HEK293 (cell line): ENCODE results near the gene PTBP2.
A peak's percentile ranks its signal among the peaks of the same experiment; 100 is the strongest.

Experiments
- CTCF ChIA-PET: fragments of 350-600 bp; formaldehyde crosslinking; extraction: SDS; loops from one replicate; lab custom pipeline; 2021; ENCODE audit warnings: antibody characterized with exemption; lab: Yijun Ruan, JAX
- POLR2A ChIA-PET: fragments of 300-600 bp; formaldehyde crosslinking; extraction: SDS; loops from one replicate; lab custom pipeline; 2020; ENCODE audit warnings: antibody characterized with exemption, inconsistent platforms; lab: Yijun Ruan, JAX
- H3K27ac ChIP-seq: fragments of 200-500 bp; sonication (Bioruptor generic); 2 replicates; pipeline ENCODE4 v1.5.1; 2014; ENCODE audit warnings: low read depth, low read length, control low read depth, inconsistent platforms; ENCODE audit errors: extremely low read depth
- H3K36me3 ChIP-seq, 2 experiments: fragments of 200-500 bp in 1 of 2; sonication (Bioruptor generic) in 1 of 2; 1 replicate in 1 of 2; 2 replicates in 1 of 2; pipeline ENCODE4 v1.5.1; 2014 to 2017; ENCODE audit warnings: inconsistent platforms in 2 of 2, low read length in 2 of 2; ENCODE audit not compliant: control insufficient read depth in 2 of 2, insufficient read depth in 1 of 2
- H3K4me1 ChIP-seq: fragments of 200-500 bp; sonication (Bioruptor generic); 2 replicates; pipeline ENCODE4 v1.5.1; 2014; ENCODE audit warnings: mild to moderate bottlenecking, low read length, inconsistent platforms; ENCODE audit not compliant: control insufficient read depth, insufficient read depth
- H3K4me3 ChIP-seq: 2 replicates; pipeline ENCODE4 v1.5.1; 2011; ENCODE audit warnings: low read depth, mild to moderate bottlenecking, control low read depth, low read length, moderate library complexity
- H3K9me3 ChIP-seq: fragments of 200-500 bp; sonication (Bioruptor generic); 2 replicates; pipeline ENCODE4 v1.5.1; 2014; ENCODE audit warnings: low read depth, low read length, inconsistent platforms; ENCODE audit not compliant: control insufficient read depth, insufficient read depth
- EGR2 ChIP-seq: fragments of 450-650 bp; formaldehyde crosslinking; IDR thresholded peaks from 2 replicates; pipeline ENCODE4 v1.5.1; 2016; ENCODE audit warnings: low read depth, missing biosample characterization, missing genetic modification characterization
- GFI1B ChIP-seq: fragments of 450-650 bp; formaldehyde crosslinking; IDR thresholded peaks from 2 replicates; pipeline ENCODE4 v1.5.1; 2016; ENCODE audit warnings: missing biosample characterization, missing genetic modification characterization
- IKZF3 ChIP-seq: fragments of 450-650 bp; IDR thresholded peaks from 2 replicates; pipeline ENCODE4 v1.5.0; 2018; ENCODE audit warnings: missing biosample characterization, mild to moderate bottlenecking, missing genetic modification characterization, moderate library complexity
- KLF7 ChIP-seq: fragments of 450-650 bp; formaldehyde crosslinking; IDR thresholded peaks from 2 replicates; pipeline ENCODE4 v1.5.1; 2016; ENCODE audit warnings: missing biosample characterization, missing genetic modification characterization, borderline replicate concordance
- PRDM1 ChIP-seq: fragments of 450-650 bp; formaldehyde crosslinking; IDR thresholded peaks from 2 replicates; pipeline ENCODE4; 2016; ENCODE audit warnings: missing biosample characterization, missing genetic modification characterization
- SALL2 ChIP-seq: fragments of 450-650 bp; formaldehyde crosslinking; IDR thresholded peaks from 2 replicates; pipeline ENCODE4 v1.5.0; 2017; ENCODE audit warnings: missing biosample characterization, mild to moderate bottlenecking, missing genetic modification characterization, borderline replicate concordance
- SCRT2 ChIP-seq: fragments of 450-650 bp; formaldehyde crosslinking; IDR thresholded peaks from 2 replicates; pipeline ENCODE4 v1.5.1; 2016; ENCODE audit warnings: missing biosample characterization, missing genetic modification characterization
- YY1 ChIP-seq: fragments of 450-650 bp; formaldehyde crosslinking; IDR thresholded peaks from 2 replicates; pipeline ENCODE4 v1.5.1; 2018; ENCODE audit warnings: missing biosample characterization, missing genetic modification characterization
- ZEB2 ChIP-seq: fragments of 450-650 bp; formaldehyde crosslinking; IDR thresholded peaks from 2 replicates; pipeline ENCODE4 v1.5.1; 2016; ENCODE audit warnings: missing biosample characterization, missing genetic modification characterization
- ZFP37 ChIP-seq: fragments of 450-650 bp; formaldehyde crosslinking; IDR thresholded peaks from 2 replicates; pipeline ENCODE4 v1.5.1; 2016; ENCODE audit warnings: missing biosample characterization, missing genetic modification characterization
- ZIC2 ChIP-seq: fragments of 450-650 bp; formaldehyde crosslinking; IDR thresholded peaks from 2 replicates; pipeline ENCODE4 v1.5.1; 2016; ENCODE audit warnings: missing biosample characterization, missing genetic modification characterization
- ZNF112 ChIP-seq: fragments of 450-650 bp; formaldehyde crosslinking; IDR thresholded peaks from 2 replicates; pipeline ENCODE4 v1.5.0; 2017; ENCODE audit warnings: missing biosample characterization, missing genetic modification characterization
- ZNF146 ChIP-seq: fragments of 450-650 bp; formaldehyde crosslinking; IDR thresholded peaks from 2 replicates; pipeline ENCODE4 v1.5.1; 2016; ENCODE audit warnings: missing biosample characterization, missing genetic modification characterization
- ZNF174 ChIP-seq: fragments of 450-650 bp; formaldehyde crosslinking; IDR thresholded peaks from 2 replicates; pipeline ENCODE4 v1.5.0; 2017; ENCODE audit warnings: missing biosample characterization, mild to moderate bottlenecking, missing genetic modification characterization
- ZNF221 ChIP-seq: fragments of 450-650 bp; formaldehyde crosslinking; IDR thresholded peaks from 2 replicates; pipeline ENCODE4 v1.5.1; 2017; ENCODE audit warnings: missing biosample characterization, missing genetic modification characterization, borderline replicate concordance
- ZNF223 ChIP-seq: fragments of 450-650 bp; formaldehyde crosslinking; IDR thresholded peaks from 2 replicates; pipeline ENCODE4 v1.5.1; 2016; ENCODE audit warnings: missing biosample characterization, missing genetic modification characterization
- ZNF311 ChIP-seq: fragments of 450-650 bp; formaldehyde crosslinking; IDR thresholded peaks from 2 replicates; pipeline ENCODE4 v1.5.1; 2017; ENCODE audit warnings: missing biosample characterization, missing genetic modification characterization, borderline replicate concordance
- ZNF335 ChIP-seq: fragments of 450-650 bp; formaldehyde crosslinking; conservative IDR thresholded peaks from 2 replicates; pipeline ENCODE4 v1.5.1; 2016; ENCODE audit warnings: missing biosample characterization, missing genetic modification characterization
- ZNF510 ChIP-seq: fragments of 450-650 bp; formaldehyde crosslinking; IDR thresholded peaks from 2 replicates; pipeline ENCODE4 v1.5.1; 2018; ENCODE audit warnings: mild to moderate bottlenecking, missing genetic modification characterization, missing biosample characterization; ENCODE audit not compliant: insufficient replicate concordance
- ZNF549 ChIP-seq: fragments of 450-650 bp; IDR thresholded peaks from 2 replicates; pipeline ENCODE4 v1.5.1; 2018; ENCODE audit warnings: missing biosample characterization, missing genetic modification characterization, mild to moderate bottlenecking, inconsistent platforms, moderate library complexity
- ZNF555 ChIP-seq: fragments of 450-650 bp; formaldehyde crosslinking; conservative IDR thresholded peaks from 2 replicates; pipeline ENCODE4 v1.5.1; 2017; ENCODE audit warnings: missing biosample characterization, mild to moderate bottlenecking, missing genetic modification characterization, inconsistent platforms
- ZNF580 ChIP-seq: fragments of 450-650 bp; formaldehyde crosslinking; IDR thresholded peaks from 2 replicates; pipeline ENCODE4 v1.5.1; 2016; ENCODE audit warnings: missing biosample characterization, missing genetic modification characterization
- ZNF610 ChIP-seq: fragments of 450-650 bp; formaldehyde crosslinking; IDR thresholded peaks from 2 replicates; pipeline ENCODE4 v1.5.1; 2016; ENCODE audit warnings: missing biosample characterization, missing genetic modification characterization, borderline replicate concordance
- ZNF670 ChIP-seq: fragments of 450-650 bp; formaldehyde crosslinking; IDR thresholded peaks from 2 replicates; pipeline ENCODE4 v1.5.1; 2016; ENCODE audit warnings: missing biosample characterization, missing genetic modification characterization, low read depth
- ZNF768 ChIP-seq: fragments of 450-650 bp; formaldehyde crosslinking; IDR thresholded peaks from 2 replicates; pipeline ENCODE4 v1.5.1; 2018; ENCODE audit warnings: missing biosample characterization, mild to moderate bottlenecking, missing genetic modification characterization
- TF ChIP-seq, protein P1 (sequence below): fragments of 450-650 bp; formaldehyde crosslinking; IDR thresholded peaks from 2 replicates; pipeline ENCODE4 v1.5.1; 2017; ENCODE audit warnings: missing biosample characterization, missing genetic modification characterization

Gene PTBP2

GRCh38 chr1:96713649-96714048 is 7.9 kb upstream of the PTBP2 start:
- CTCF ChIA-PET: no interaction called here
- no peak overlapping the region for H3K4me3 ChIP-seq
- H3K4me1 ChIP-seq: no peaks in the 10 kb centered on the region
- H3K9me3 ChIP-seq: no peaks in the 10 kb centered on the region
- TF ChIP-seq ZNF311 (tag by site-specific recombination) (no peak), ZNF146 (peak; percentile 78)
- no peaks in the 10 kb centered on the region for H3K36me3 ChIP-seq
- H3K27ac ChIP-seq: no peak overlapping the region
- POLR2A ChIA-PET: no interaction called here

DNA sequence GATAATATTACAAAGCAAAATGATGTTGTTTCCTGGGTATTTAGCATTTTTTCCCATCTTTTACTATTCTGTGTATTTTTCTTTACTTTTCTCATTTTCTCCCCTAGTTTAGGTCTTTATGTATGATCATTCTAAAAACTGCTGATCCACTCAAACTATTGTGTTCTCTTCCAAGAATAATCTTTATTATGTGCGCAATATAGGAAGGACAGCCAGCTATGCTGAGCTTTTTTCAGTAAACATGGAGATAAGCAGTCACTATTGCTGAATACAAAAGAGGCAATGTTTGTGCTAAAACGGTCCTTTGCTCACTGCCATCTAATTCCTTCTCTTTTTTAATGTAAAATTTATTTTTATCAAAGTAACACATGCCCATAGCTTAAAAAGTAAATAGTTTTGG is 6.7 kb upstream of the PTBP2 start:
- no peak for TF ChIP-seq ZNF112
- no peak for TF ChIP-seq ZNF549 (tag by site-specific recombination)
- TF ChIP-seq ZIC2: no peak
- no peak for TF ChIP-seq ZNF221 (tag by site-specific recombination)
- no peak for TF ChIP-seq SALL2 (tag by site-specific recombination)
- no peak for TF ChIP-seq ZNF223 (tag by site-specific recombination)
- TF ChIP-seq ZNF174 (tag by site-specific recombination): no peak
- no peak for TF ChIP-seq ZNF580
- no peak for TF ChIP-seq ZNF510 (tag by site-specific recombination)
- no peak for TF ChIP-seq SCRT2
- TF ChIP-seq EGR2: no peak
- no peak for TF ChIP-seq ZNF768 (tag by site-specific recombination)
- TF ChIP-seq KLF7 (tag by site-specific recombination): no peak
- no peak for TF ChIP-seq ZNF311 (tag by site-specific recombination)
- TF ChIP-seq IKZF3 (tag by site-specific recombination): no peak
- no peak for TF ChIP-seq ZNF610
- TF ChIP-seq, all 188 proteins: peak for 0
- Histone ChIP-seq H3K36me3 (no peaks in the 10 kb centered on the region), H3K4me3 (no peak overlapping the region), H3K27ac (no peak overlapping the region), H3K9me3 (no peaks in the 10 kb centered on the region), H3K4me1 (no peaks in the 10 kb centered on the region)
- ChIA-PET CTCF (no interaction called here), POLR2A (no interaction called here)

DNA sequence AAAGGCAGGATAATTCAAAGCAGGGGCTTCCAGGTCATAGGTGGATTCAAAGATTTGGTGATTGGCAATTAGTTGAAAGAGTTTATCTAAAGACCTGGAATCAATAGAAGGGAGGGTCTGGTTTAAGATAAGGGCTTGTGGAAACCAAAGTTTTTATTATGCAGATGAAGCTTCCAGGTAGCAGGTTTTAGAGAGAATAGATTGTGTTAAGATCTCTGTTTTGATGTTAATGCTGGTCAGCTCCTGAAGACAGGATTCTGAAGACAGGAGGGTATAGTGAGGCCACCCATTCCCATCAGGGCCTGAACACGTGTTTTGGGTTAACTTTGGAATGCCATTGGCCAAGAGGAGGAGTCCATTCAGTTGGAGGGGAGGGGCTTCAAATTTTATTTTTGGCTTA is 6.1 kb upstream of the PTBP2 start:
- TF ChIP-seq, protein P1, sequence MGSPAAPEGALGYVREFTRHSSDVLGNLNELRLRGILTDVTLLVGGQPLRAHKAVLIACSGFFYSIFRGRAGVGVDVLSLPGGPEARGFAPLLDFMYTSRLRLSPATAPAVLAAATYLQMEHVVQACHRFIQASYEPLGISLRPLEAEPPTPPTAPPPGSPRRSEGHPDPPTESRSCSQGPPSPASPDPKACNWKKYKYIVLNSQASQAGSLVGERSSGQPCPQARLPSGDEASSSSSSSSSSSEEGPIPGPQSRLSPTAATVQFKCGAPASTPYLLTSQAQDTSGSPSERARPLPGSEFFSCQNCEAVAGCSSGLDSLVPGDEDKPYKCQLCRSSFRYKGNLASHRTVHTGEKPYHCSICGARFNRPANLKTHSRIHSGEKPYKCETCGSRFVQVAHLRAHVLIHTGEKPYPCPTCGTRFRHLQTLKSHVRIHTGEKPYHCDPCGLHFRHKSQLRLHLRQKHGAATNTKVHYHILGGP (tag by site-specific recombination): no peak
- TF ChIP-seq ZNF555 (no peak), YY1 (tag by site-specific recombination) (no peak)
- Histone ChIP-seq H3K36me3 (no peaks in the 10 kb centered on the region), H3K9me3 (no peaks in the 10 kb centered on the region), H3K4me3 (no peak overlapping the region), H3K4me1 (no peaks in the 10 kb centered on the region), H3K27ac (no peak overlapping the region)
- ChIA-PET POLR2A (no interaction called here), CTCF (no interaction called here)

DNA sequence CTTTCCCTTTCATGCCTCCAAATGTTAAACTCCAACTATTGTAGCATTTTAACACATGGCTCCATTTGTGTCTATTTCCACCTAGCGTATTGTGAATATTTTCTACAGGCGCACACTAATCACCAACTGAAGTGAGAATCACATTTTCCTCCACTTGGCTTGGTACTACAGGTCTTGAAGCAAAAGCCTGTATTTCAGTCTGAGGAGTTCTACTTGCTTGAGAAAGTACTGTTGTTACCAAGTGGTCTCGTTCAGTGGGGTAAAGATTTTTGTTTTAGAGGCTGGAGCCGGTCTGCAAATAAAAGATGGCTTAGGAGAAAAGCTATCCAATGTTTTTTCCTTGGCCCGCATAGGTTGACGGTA is 550 bp upstream of the PTBP2 start:
- CTCF ChIA-PET: interaction anchor here (1.0 kb wide), 1 partner anchor 121 kb away, joined by 4 read pairs; no protein-coding TSS in a partner anchor
- H3K36me3 ChIP-seq: peaks cover 19 to 22% of the 10 kb centered on the region in 2 experiments
- no peak for TF ChIP-seq ZEB2 (tag by site-specific recombination)
- TF ChIP-seq ZNF335 (tag by site-specific recombination): peak; percentile 84
- TF ChIP-seq, protein P1 (tag by site-specific recombination): no peak
- no peak for TF ChIP-seq GFI1B
- TF ChIP-seq ZNF670 (tag by site-specific recombination): no peak
- TF ChIP-seq PRDM1 (tag by site-specific recombination): peak; percentile 69
- TF ChIP-seq ZFP37: no peak
- H3K9me3 ChIP-seq: no peaks in the 10 kb centered on the region
- POLR2A ChIA-PET: no interaction called here
- H3K27ac ChIP-seq: peak overlapping the region; percentile 83; the same call in 1 of the 2 replicates
- no peaks in the 10 kb centered on the region for H3K4me1 ChIP-seq
- peak overlapping the region; percentile 85 for H3K4me3 ChIP-seq
